ENCODE measurements around the gene KRT71. TPM values are rescaled to one million over a fixed set of nuclear protein-coding genes. Genes with fewer than 3 reads are reported as not detected.

The KRT71 gene
- total RNA-seq, 2 experiments from 2014 or later, result not detected

GRCh38 chr12:52552055-52552454 lies 890 bp downstream of the KRT71 start:
- POLR2A ChIA-PET, result no interaction called here
- H3K4me1 Mint-ChIP-seq (ENCODE audit: low read depth), result peaks cover 2% of the 10 kb centered on the region
- ATAC-seq, result no peak
- no peak overlapping the region for H3K4me3 Mint-ChIP-seq
- CTCF ChIA-PET, result no interaction called here
- DNase-seq, result no peak
- no peaks in the 10 kb centered on the region for H3K36me3 Mint-ChIP-seq (ENCODE audit: low read depth)
- H3K9me3 Mint-ChIP-seq, result no peaks in the 10 kb centered on the region
- H3K27ac Mint-ChIP-seq, result no peak overlapping the region
- peaks cover 3% of the 10 kb centered on the region for H3K27me3 Mint-ChIP-seq
- TF ChIP-seq CTCF (IDR thresholded peaks at IDR 0.05), result no peak
- intact Hi-C loops (cut with micrococcal nuclease), result no loop called here

- POLR2A ChIA-PET, result no interaction called here
Measured at GRCh38 chr12:52551216-52551865, 1.6 kb downstream of the KRT71 start.

GRCh38 chr12:52546126-52546525 lies 6.8 kb downstream of the KRT71 start:
- POLR2A ChIA-PET, result interaction anchor here (1.2 kb wide), 1 partner anchor 14 kb away, joined by 3 read pairs; no protein-coding TSS in a partner anchor
- Mint-ChIP-seq H3K27ac (no peak overlapping the region), H3K27me3 (peaks cover under 1% of the 10 kb centered on the region), H3K4me1 (ENCODE audit: low read depth) (peaks cover 4% of the 10 kb centered on the region), H3K9me3 (no peaks in the 10 kb centered on the region), H3K36me3 (ENCODE audit: low read depth) (no peaks in the 10 kb centered on the region), H3K4me3 (no peak overlapping the region)
- intact Hi-C loops (cut with micrococcal nuclease), result no loop called here
- DNase-seq (no peak), ATAC-seq (no peak)
- CTCF ChIA-PET, result no interaction called here
- TF ChIP-seq CTCF (IDR thresholded peaks at IDR 0.05), result no peak

More at GRCh38 chr12:52551216-52551865, 1.6 kb downstream of the KRT71 start:
- ATAC-seq (no peak), DNase-seq (no peak)
- no peak for TF ChIP-seq CTCF (IDR thresholded peaks at IDR 0.05)
- no peak overlapping the region for H3K27ac Mint-ChIP-seq
- no peak overlapping the region for H3K4me3 Mint-ChIP-seq
- CTCF ChIA-PET, result no interaction called here
- peaks cover 2% of the 10 kb centered on the region for H3K4me1 Mint-ChIP-seq (ENCODE audit: low read depth)
- H3K27me3 Mint-ChIP-seq, result peaks cover 3% of the 10 kb centered on the region
- intact Hi-C loops (cut with micrococcal nuclease), result no loop called here
- H3K9me3 Mint-ChIP-seq, result no peaks in the 10 kb centered on the region
- no peaks in the 10 kb centered on the region for H3K36me3 Mint-ChIP-seq (ENCODE audit: low read depth)

GRCh38 chr12:52543985-52544883 lies 8.7 kb downstream of the KRT71 start:
- CTCF ChIA-PET, result interaction anchor here (0.9 to 1.4 kb wide), 3 partner anchors 184 to 336 kb away, joined by 3 to 4 read pairs (median 3); no protein-coding TSS in a partner anchor
- no peak for TF ChIP-seq CTCF (IDR thresholded peaks at IDR 0.05)
- Mint-ChIP-seq H3K4me1 (ENCODE audit: low read depth) (peaks cover 4% of the 10 kb centered on the region), H3K4me3 (no peak overlapping the region), H3K27ac (no peak overlapping the region), H3K9me3 (no peaks in the 10 kb centered on the region), H3K36me3 (ENCODE audit: low read depth) (no peaks in the 10 kb centered on the region), H3K27me3 (no peaks in the 10 kb centered on the region)
- intact Hi-C loops (cut with micrococcal nuclease), result no loop called here
- ATAC-seq, result no peak
- no peak for DNase-seq
- POLR2A ChIA-PET, result interaction anchor here (0.6 kb wide), 1 partner anchor 39 kb away, joined by 3 read pairs; no protein-coding TSS in a partner anchor

All from activated CD8-positive, alpha-beta T cell treated with anti-CD3 and anti-CD28 coated beads for 36 hours (primary cell).